BE2C (cell line): ENCODE results near the gene VMO1.

Source experiments
- DNase-seq: peaks from one replicate; pipeline ENCODE4 v3.0.0-alpha.2; 2020
- H3K27me3 ChIP-seq: fragments of 250-450 bp; sonication (Bioruptor Pico); 2 replicates; pipeline ENCODE4 v1.5.1; 2020; ENCODE audit warnings: mild to moderate bottlenecking
- H3K36me3 ChIP-seq: fragments of 250-450 bp; sonication (Bioruptor Pico); 2 replicates; pipeline ENCODE4 v1.5.1; 2020; ENCODE audit warnings: mild to moderate bottlenecking
- H3K4me1 ChIP-seq: fragments of 250-450 bp; sonication (Bioruptor Pico); 2 replicates; pipeline ENCODE4 v1.5.1; 2020
- H3K4me3 ChIP-seq: 2 replicates; pipeline ENCODE4 v1.5.1; 2011; ENCODE audit warnings: low read depth, low read length
- H3K9me3 ChIP-seq: fragments of 250-450 bp; sonication (Bioruptor Pico); 2 replicates; pipeline ENCODE4 v1.5.1; 2020
- CTCF ChIP-seq: IDR thresholded peaks from 2 replicates; pipeline ENCODE4 v1.5.1; 2012; ENCODE audit warnings: mild to moderate bottlenecking, low read depth, low read length

Gene VMO1

GRCh38 chr17:4740584-4740983 lies 45.6 kb downstream of the VMO1 start:
- DNase-seq, result no peak
- no peak overlapping the region for H3K4me3 ChIP-seq
- no peaks in the 10 kb centered on the region for H3K36me3 ChIP-seq
- no peak for TF ChIP-seq CTCF
- peaks cover 33% of the 10 kb centered on the region for H3K27me3 ChIP-seq
- no peaks in the 10 kb centered on the region for H3K9me3 ChIP-seq
- no peaks in the 10 kb centered on the region for H3K4me1 ChIP-seq

- no peak for DNase-seq
- Histone ChIP-seq H3K4me1 (no peaks in the 10 kb centered on the region), H3K27me3 (peaks cover 33% of the 10 kb centered on the region), H3K9me3 (no peaks in the 10 kb centered on the region), H3K36me3 (no peaks in the 10 kb centered on the region), H3K4me3 (no peak overlapping the region)
- TF ChIP-seq CTCF, result no peak
Measured at GRCh38 chr17:4740025-4740351, 46.2 kb downstream of the VMO1 start.

GRCh38 chr17:4739122-4740024 lies 46.8 kb downstream of the VMO1 start, which contains the start of the genes CXCL16 and ZMYND15:
CXCL16 (minus strand) TSS chr17:4739928; CDS start chr17:4739339, 589 bp downstream.
ZMYND15 (plus strand) TSS chr17:4739833; CDS start chr17:4740549, 716 bp downstream.
- Histone ChIP-seq H3K9me3 (no peaks in the 10 kb centered on the region), H3K27me3 (peaks cover 33% of the 10 kb centered on the region), H3K4me3 (peak within 1 kb of the TSS; percentile 47), H3K36me3 (no peaks in the 10 kb centered on the region), H3K4me1 (no peaks in the 10 kb centered on the region)
- TF ChIP-seq CTCF, result no peak
- peak; percentile 11 for DNase-seq

DNA sequence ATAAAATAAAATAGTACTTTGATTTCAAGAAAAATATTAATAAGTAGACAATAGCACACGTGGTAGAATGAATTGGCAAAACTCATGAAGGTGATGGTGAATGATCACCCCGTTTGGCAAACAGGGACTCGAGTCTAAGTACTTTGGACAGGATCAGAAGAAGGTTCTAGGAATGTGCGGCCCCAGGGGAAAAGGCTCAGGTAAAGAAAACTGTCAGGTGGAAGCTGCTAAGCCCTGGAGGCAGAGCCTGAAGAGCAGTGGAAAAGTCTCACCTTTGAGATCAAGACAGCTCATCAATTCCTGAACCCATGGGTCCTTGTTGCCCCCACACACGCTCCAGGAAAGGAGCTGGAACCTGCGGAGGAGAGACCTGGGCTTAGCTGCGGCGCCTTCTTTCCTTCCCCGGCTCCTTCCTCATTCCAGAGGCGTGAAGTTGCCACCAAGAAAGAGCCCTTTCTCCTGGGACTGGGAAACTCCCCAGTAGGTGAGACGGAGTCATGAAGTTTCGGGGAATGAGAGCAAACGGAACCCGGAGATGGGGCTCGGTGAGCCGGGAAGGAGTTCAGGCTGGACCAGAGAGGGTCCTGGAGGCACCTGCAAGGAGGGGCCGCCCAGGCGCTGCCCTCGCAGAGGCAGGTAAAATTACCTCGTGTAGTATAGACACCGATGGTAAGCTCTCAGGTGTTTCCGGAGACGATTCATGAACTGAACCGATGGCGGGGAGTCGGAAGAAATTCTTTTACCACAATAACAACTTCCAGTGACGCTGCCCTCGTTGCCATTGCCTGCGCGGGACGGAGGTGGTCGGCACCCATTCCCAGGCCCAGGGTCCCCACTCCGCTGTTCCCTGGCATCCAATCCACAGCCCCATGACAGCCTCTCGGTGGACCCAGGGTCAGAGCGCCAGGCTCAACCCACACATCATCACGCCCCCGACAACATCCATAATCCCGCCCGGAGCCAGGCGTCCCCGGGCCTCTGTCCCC lies 47.7 kb downstream of the VMO1 start:
- Histone ChIP-seq H3K36me3 (no peaks in the 10 kb centered on the region), H3K9me3 (no peaks in the 10 kb centered on the region), H3K4me1 (no peaks in the 10 kb centered on the region), H3K27me3 (peaks cover 33% of the 10 kb centered on the region), H3K4me3 (no peak overlapping the region)
- no peak for TF ChIP-seq CTCF
- no peak for DNase-seq

DNA sequence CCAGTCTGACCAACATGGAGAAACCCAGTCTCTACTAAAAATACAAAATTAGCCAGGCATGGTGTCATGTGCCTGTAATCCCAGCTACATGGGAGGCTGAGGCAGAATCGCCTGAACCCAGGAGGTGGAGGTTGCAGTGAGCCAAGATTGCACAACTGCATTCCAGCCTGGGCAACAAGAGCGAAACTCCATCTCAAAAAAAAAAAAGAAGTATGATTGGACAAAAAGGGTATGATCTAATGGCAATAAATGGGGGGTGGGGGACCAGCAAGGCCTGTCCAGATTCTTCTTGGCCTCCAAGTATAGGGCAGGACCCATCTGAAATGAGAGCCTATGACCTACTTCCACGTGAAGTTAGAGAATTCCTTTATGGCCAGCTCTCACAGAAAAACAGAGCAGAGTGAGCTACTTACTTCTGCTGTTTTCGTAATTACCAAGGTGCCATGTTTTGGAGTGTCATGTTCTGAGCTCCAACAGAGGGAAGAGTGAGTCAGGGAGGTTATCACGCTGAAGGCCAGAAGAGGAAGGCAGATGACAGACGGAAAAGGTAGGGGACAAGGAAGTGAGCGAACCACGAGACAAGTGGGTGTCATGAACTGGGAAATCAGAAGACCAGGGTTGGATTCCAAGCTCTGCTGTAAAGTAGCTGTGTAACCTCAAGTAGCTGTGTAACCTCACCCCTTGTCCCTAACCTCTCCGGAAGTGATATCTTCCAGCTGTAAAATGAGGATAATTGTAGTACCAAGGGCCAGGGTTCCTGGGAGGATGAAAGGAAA lies 50.1 kb downstream of the VMO1 start:
- H3K4me1 ChIP-seq, result no peaks in the 10 kb centered on the region
- H3K4me3 ChIP-seq, result no peak overlapping the region
- no peak for DNase-seq
- no peak for TF ChIP-seq CTCF
- H3K27me3 ChIP-seq, result peaks cover 33% of the 10 kb centered on the region
- H3K9me3 ChIP-seq, result no peaks in the 10 kb centered on the region
- no peaks in the 10 kb centered on the region for H3K36me3 ChIP-seq
